SH-SY5Y (cell line): Measurements from ENCODE around the gene DPPA5.

Experiments used
- GATA2 ChIP-seq: IDR thresholded peaks from 2 replicates; pipeline ENCODE4 v1.6.1; 2011; ENCODE audit warnings: mild to moderate bottlenecking, low read depth, low read length
- GATA3 ChIP-seq: IDR thresholded peaks from 2 replicates; pipeline ENCODE4 v1.6.1; 2011; ENCODE audit warnings: low read depth, mild to moderate bottlenecking, low read length, moderate library complexity

DNA sequence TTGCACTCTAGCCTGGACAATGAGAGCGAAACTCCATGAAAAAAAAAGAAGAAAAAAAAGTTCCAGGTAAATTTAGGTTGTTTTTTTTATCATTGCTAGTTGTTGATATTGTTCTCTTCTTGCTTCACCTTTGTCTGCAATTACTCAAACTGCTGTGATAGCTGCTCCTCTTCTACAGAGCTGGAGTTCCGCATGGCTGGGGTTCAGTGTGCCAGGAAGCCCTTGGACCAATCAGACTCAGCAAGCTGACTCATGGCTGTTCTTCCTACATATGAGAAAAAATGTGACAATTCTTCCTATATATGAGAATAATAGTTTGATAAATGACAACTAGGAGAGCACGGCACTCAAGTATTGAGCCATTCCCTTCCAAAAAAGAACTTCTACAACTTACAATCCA, 28.4 kb downstream of the DPPA5 start:
- TF ChIP-seq GATA2 (no peak), GATA3 (no peak)
